ENCODE data around the gene PCDHGA8. TPM values are rescaled to one million over a fixed set of nuclear protein-coding genes. Genes with fewer than 3 reads are reported as not detected.
A peak's percentile ranks its signal among the peaks of the same experiment; 100 is the strongest.
"Not testable (repeated sequence)": the region's sequence is repeated elsewhere in the genome, so short reads cannot be mapped to it uniquely, and the experiment has no call there.

Gene PCDHGA8
- polyA plus RNA-seq, 2 donors, result 0.06 to 0.29 TPM

GRCh38 chr5:141366016-141366896, 26.2 kb upstream of the PCDHGA8 start:
- Histone ChIP-seq H3K4me3 (ENCODE audit: low read depth in 1 of 2, low read length in 2 of 2) (no peak overlapping the region), H3K9me3 (ENCODE audit: control insufficient read depth in 2 of 2, insufficient read depth in 1 of 2, low read depth in 1 of 2, low read length in 1 of 2) (peaks cover 38 to 47% of the 10 kb centered on the region in 2 donors), H3K36me3 (ENCODE audit: control insufficient read depth in 2 of 2, insufficient read depth in 2 of 2, low read length in 1 of 2) (no peaks in the 10 kb centered on the region), H3K27ac (ENCODE audit: low read depth in 2 of 2, low read length in 1 of 2) (no peak overlapping the region), H3K4me1 (ENCODE audit: control insufficient read depth in 2 of 2, insufficient read depth in 2 of 2, low read length in 1 of 2) (peaks cover 0 to 4% of the 10 kb centered on the region in 2 donors), H3K27me3 (ENCODE audit: control insufficient read depth in 1 of 2, insufficient read depth in 2 of 2, low read length in 2 of 2) (peaks cover 0 to 7% of the 10 kb centered on the region in 2 donors)
- 35 to 43% methylated on average over 45 to 46 of the region's 46 CpGs for WGBS, 2 donors

GRCh38 chr5:141369994-141370848, 22.2 kb upstream of the PCDHGA8 start, which contains the start of gene PCDHGB3:
TSS of gene PCDHGB3 (plus strand) at chr5:141370242. CDS start at chr5:141370395, 153 bp downstream.
- Histone ChIP-seq H3K9me3 (ENCODE audit: control insufficient read depth in 2 of 2, insufficient read depth in 1 of 2, low read depth in 1 of 2, low read length in 1 of 2) (peaks cover 42 to 56% of the 10 kb centered on the region in 2 donors), H3K36me3 (ENCODE audit: control insufficient read depth in 2 of 2, insufficient read depth in 2 of 2, low read length in 1 of 2) (no peaks in the 10 kb centered on the region), H3K27me3 (ENCODE audit: control insufficient read depth in 1 of 2, insufficient read depth in 2 of 2, low read length in 2 of 2) (peaks cover 0 to 8% of the 10 kb centered on the region in 2 donors), H3K27ac (ENCODE audit: low read depth in 2 of 2, low read length in 1 of 2) (no peak within 1 kb of the TSS), H3K4me1 (ENCODE audit: control insufficient read depth in 2 of 2, insufficient read depth in 2 of 2, low read length in 1 of 2) (peaks cover 3% of the 10 kb centered on the region in 2 donors), H3K4me3 (ENCODE audit: low read depth in 1 of 2, low read length in 2 of 2) (peak within 1 kb of the TSS; percentile 11 to 16)
- WGBS, 2 donors, result 22% methylated on average over 32 of the region's 32 CpGs

GRCh38 chr5:141371572-141372475, 20.6 kb upstream of the PCDHGA8 start:
- Histone ChIP-seq H3K27ac (ENCODE audit: low read depth in 2 of 2, low read length in 1 of 2) (no peak overlapping the region), H3K4me1 (ENCODE audit: control insufficient read depth in 2 of 2, insufficient read depth in 2 of 2, low read length in 1 of 2) (peaks cover 3% of the 10 kb centered on the region in 2 donors), H3K4me3 (ENCODE audit: low read depth in 1 of 2, low read length in 2 of 2) (no peak overlapping the region), H3K9me3 (ENCODE audit: control insufficient read depth in 2 of 2, insufficient read depth in 1 of 2, low read depth in 1 of 2, low read length in 1 of 2) (peaks cover 42 to 55% of the 10 kb centered on the region in 2 donors), H3K36me3 (ENCODE audit: control insufficient read depth in 2 of 2, insufficient read depth in 2 of 2, low read length in 1 of 2) (no peaks in the 10 kb centered on the region), H3K27me3 (ENCODE audit: control insufficient read depth in 1 of 2, insufficient read depth in 2 of 2, low read length in 2 of 2) (peaks cover 0 to 8% of the 10 kb centered on the region in 2 donors)
- WGBS, 2 donors, result 38 to 41% methylated on average over 69 of the region's 69 CpGs

- H3K4me1 ChIP-seq (ENCODE audit: control insufficient read depth in 2 of 2, insufficient read depth in 2 of 2, low read length in 1 of 2), result peaks cover 3% of the 10 kb centered on the region in 2 donors
- peaks cover 0 to 8% of the 10 kb centered on the region in 2 donors for H3K27me3 ChIP-seq (ENCODE audit: control insufficient read depth in 1 of 2, insufficient read depth in 2 of 2, low read length in 2 of 2)
- 19 to 25% methylated on average over 27 of the region's 27 CpGs for WGBS, 2 donors
- H3K9me3 ChIP-seq (ENCODE audit: control insufficient read depth in 2 of 2, insufficient read depth in 1 of 2, low read depth in 1 of 2, low read length in 1 of 2), result peaks cover 42 to 62% of the 10 kb centered on the region in 2 donors
- H3K36me3 ChIP-seq (ENCODE audit: control insufficient read depth in 2 of 2, insufficient read depth in 2 of 2, low read length in 1 of 2), result no peaks in the 10 kb centered on the region
- no peak within 1 kb of the TSS for H3K27ac ChIP-seq (ENCODE audit: low read depth in 2 of 2, low read length in 1 of 2)
- no peak within 1 kb of the TSS for H3K4me3 ChIP-seq (ENCODE audit: low read depth in 1 of 2, low read length in 2 of 2)
These were observed 18.6 kb upstream of the PCDHGA8 start, which contains the start of gene PCDHGA6 for GRCh38 chr5:141373673-141374317. TSS of gene PCDHGA6 (plus strand) at chr5:141373891. CDS start at chr5:141374084, 193 bp downstream.

- H3K9me3 ChIP-seq (ENCODE audit: control insufficient read depth in 2 of 2, insufficient read depth in 1 of 2, low read depth in 1 of 2, low read length in 1 of 2), result peaks cover 42 to 62% of the 10 kb centered on the region in 2 donors
- no peak overlapping the region for H3K27ac ChIP-seq (ENCODE audit: low read depth in 2 of 2, low read length in 1 of 2)
- H3K4me1 ChIP-seq (ENCODE audit: control insufficient read depth in 2 of 2, insufficient read depth in 2 of 2, low read length in 1 of 2), result peaks cover 3% of the 10 kb centered on the region in 2 donors
- WGBS, 2 donors, result 58 to 62% methylated on average over 14 of the region's 14 CpGs
- no peaks in the 10 kb centered on the region for H3K36me3 ChIP-seq (ENCODE audit: control insufficient read depth in 2 of 2, insufficient read depth in 2 of 2, low read length in 1 of 2)
- H3K27me3 ChIP-seq (ENCODE audit: control insufficient read depth in 1 of 2, insufficient read depth in 2 of 2, low read length in 2 of 2), result peaks cover 0 to 8% of the 10 kb centered on the region in 2 donors
- no peak overlapping the region for H3K4me3 ChIP-seq (ENCODE audit: low read depth in 1 of 2, low read length in 2 of 2)
These were observed 17.8 kb upstream of the PCDHGA8 start for GRCh38 chr5:141374627-141375026.

- WGBS, 2 donors, result 55 to 58% methylated on average over 37 to 43 of the region's 48 CpGs
- not testable (repeated sequence) for H3K36me3 ChIP-seq (ENCODE audit: control insufficient read depth in 2 of 2, insufficient read depth in 2 of 2, low read length in 1 of 2); H3K27ac ChIP-seq (ENCODE audit: low read depth in 2 of 2, low read length in 1 of 2); H3K4me3 ChIP-seq (ENCODE audit: low read depth in 1 of 2, low read length in 2 of 2); H3K4me1 ChIP-seq (ENCODE audit: control insufficient read depth in 2 of 2, insufficient read depth in 2 of 2, low read length in 1 of 2); H3K27me3 ChIP-seq (ENCODE audit: control insufficient read depth in 1 of 2, insufficient read depth in 2 of 2, low read length in 2 of 2)
- peaks cover 35 to 58% of the 10 kb centered on the region in 2 donors for H3K9me3 ChIP-seq (ENCODE audit: control insufficient read depth in 2 of 2, insufficient read depth in 1 of 2, low read depth in 1 of 2, low read length in 1 of 2)
These were observed 16.8 kb upstream of the PCDHGA8 start for GRCh38 chr5:141375444-141376155.

GRCh38 chr5:141382469-141383294, 9.8 kb upstream of the PCDHGA8 start, which contains the start of gene PCDHGA7:
TSS of gene PCDHGA7 (plus strand) at chr5:141382742. CDS start at chr5:141382900, 158 bp downstream.
- Histone ChIP-seq H3K9me3 (ENCODE audit: control insufficient read depth in 2 of 2, insufficient read depth in 1 of 2, low read depth in 1 of 2, low read length in 1 of 2) (peaks cover 24 to 32% of the 10 kb centered on the region in 2 donors), H3K4me1 (ENCODE audit: control insufficient read depth in 2 of 2, insufficient read depth in 2 of 2, low read length in 1 of 2) (peaks cover 0 to 4% of the 10 kb centered on the region in 2 donors), H3K27ac (ENCODE audit: low read depth in 2 of 2, low read length in 1 of 2) (no peak within 1 kb of the TSS), H3K4me3 (ENCODE audit: low read depth in 1 of 2, low read length in 2 of 2) (peak within 1 kb of the TSS in 1 of 2 donors; percentile 7), H3K36me3 (ENCODE audit: control insufficient read depth in 2 of 2, insufficient read depth in 2 of 2, low read length in 1 of 2) (no peaks in the 10 kb centered on the region), H3K27me3 (ENCODE audit: control insufficient read depth in 1 of 2, insufficient read depth in 2 of 2, low read length in 2 of 2) (no peaks in the 10 kb centered on the region)
- WGBS, 2 donors, result 21 to 22% methylated on average over 37 of the region's 37 CpGs

All from esophagus (tissue), 2 donors.